K562 (cell line): ENCODE data around the gene ZCCHC17. TPM values are rescaled to one million over a fixed set of nuclear protein-coding genes. Genes with fewer than 3 reads are reported as not detected.

Source experiments
- ATAC-seq: fragments of 200-7000 bp; cut with Tn5 transposase; 3 replicates; pipeline ENCODE4 v1.9.1; 2020; ENCODE audit warnings: moderate library complexity
- BruUV-seq: library from RNA; stranded (reverse); fragments of 400-500 nt; replicated peaks from 2 replicates; lab custom pipeline; 2021; lab: Mats Ljungman, UMichigan
- CTCF ChIA-PET: fragments of 300-600 bp; formaldehyde crosslinking; extraction: SDS; loops from one replicate; lab custom pipeline; 2021; ENCODE audit warnings: low intra/inter-chr PET ratio; lab: Yijun Ruan, JAX
- POLR2A ChIA-PET: fragments of 300-600, 350-650 bp; sonication (Branson Sonifier 250); formaldehyde crosslinking; extraction: SDS; loops from one replicate; lab custom pipeline; 2021; ENCODE audit warnings: antibody characterized with exemption, inconsistent platforms; lab: Yijun Ruan, JAX
- DNase-seq, 4 experiments: peaks; one replicate each; pipeline versions ENCODE4 v3.0.0 to v3.0.0-alpha.2; 2011 to 2018; ENCODE audit warnings: low spot score in 3 of 4, mixed read lengths in 3 of 4; ENCODE audit errors: extremely low read depth in 1 of 4
- FAIRE-seq: peaks from 2 replicates; lab custom pipeline; 2011; peaks lifted over from hg19 to GRCh38; lab: Jason Lieb, UNC
- H2AFZ ChIP-seq: 2 replicates; pipeline ENCODE4 v1.6.0; 2011; ENCODE audit warnings: low read depth, low read length, control low read depth, inconsistent platforms
- H3K27ac ChIP-seq: fragments of 200-600 bp; 3 replicates; pipeline ENCODE4 v1.8.0; 2011; ENCODE audit warnings: low read depth, mild to moderate bottlenecking, control low read depth, inconsistent platforms, low read length, moderate library complexity, mixed read lengths; ENCODE audit errors: extremely low read depth
- H3K27me3 ChIP-seq, 2 experiments: fragments of 300-600 bp in 1 of 2; 2 replicates in 1 of 2; 3 replicates in 1 of 2; pipeline versions ENCODE4 v1.6.0 to v1.8.0; 2011; ENCODE audit warnings: inconsistent platforms in 2 of 2, low read length in 2 of 2, mild to moderate bottlenecking in 1 of 2, mixed read lengths in 1 of 2, moderate library complexity in 1 of 2; ENCODE audit not compliant: control insufficient read depth in 2 of 2, insufficient read depth in 2 of 2
- H3K36me3 ChIP-seq: fragments of 300-600 bp; 3 replicates; pipeline ENCODE4 v1.8.0; 2011; ENCODE audit warnings: mild to moderate bottlenecking, low read length, inconsistent platforms; ENCODE audit not compliant: control insufficient read depth, insufficient read depth
- H3K4me1 ChIP-seq, 2 experiments: fragments of 200-600 bp in 1 of 2; replicated peaks in 1 of 2; 2 replicates in 1 of 2; 3 replicates in 1 of 2; pipeline versions ENCODE4 v1.5.1 to v1.8.0; 2011; ENCODE audit warnings: inconsistent platforms in 2 of 2, low read length in 2 of 2, mild to moderate bottlenecking in 1 of 2, mixed read lengths in 1 of 2, moderate library complexity in 1 of 2; ENCODE audit not compliant: control insufficient read depth in 2 of 2, insufficient read depth in 2 of 2
- H3K4me2 ChIP-seq: 2 replicates; pipeline ENCODE4 v1.6.1; 2011; ENCODE audit warnings: low read length, control low read depth, inconsistent platforms, mixed read lengths; ENCODE audit not compliant: insufficient read depth
- H3K4me3 ChIP-seq: fragments of 200-600 bp; sonication (generic), shearing (Covaris generic); 2 replicates; pipeline ENCODE4 v1.5.1; 2016; ENCODE audit warnings: control low read depth, inconsistent platforms
- H3K79me2 ChIP-seq: fragments of 200-600 bp; 3 replicates; pipeline ENCODE4 v1.8.0; 2011; ENCODE audit warnings: low read length, inconsistent platforms; ENCODE audit not compliant: control insufficient read depth, insufficient read depth
- H3K9ac ChIP-seq, 2 experiments: 2 replicates each; pipeline versions ENCODE4 v1.6.0 to v1.6.1; 2011; ENCODE audit warnings: low read depth in 2 of 2, low read length in 2 of 2, control low read depth in 1 of 2, inconsistent platforms in 1 of 2, mild to moderate bottlenecking in 1 of 2, mixed read lengths in 1 of 2; ENCODE audit not compliant: insufficient read depth in 1 of 2
- H3K9me1 ChIP-seq: one replicate; pipeline ENCODE4 v1.6.0; 2011; ENCODE audit warnings: inconsistent platforms, mild to moderate bottlenecking, low read length, moderate library complexity; ENCODE audit not compliant: control insufficient read depth, insufficient read depth
- H3K9me3 ChIP-seq: replicated peaks from 2 replicates; pipeline ENCODE4 v1.5.1; 2011; ENCODE audit warnings: low read depth, low read length, inconsistent platforms; ENCODE audit not compliant: control insufficient read depth, insufficient read depth
- H4K20me1 ChIP-seq: replicated peaks from 2 replicates; pipeline ENCODE4 v1.6.1; 2011; ENCODE audit warnings: low read length, inconsistent platforms, mixed read lengths; ENCODE audit not compliant: control insufficient read depth, insufficient read depth
- CEBPG ChIP-seq, 3 experiments: fragments of 200-800 bp in 1 of 3; sonication (Bioruptor generic) in 1 of 3; sonication (generic) in 1 of 3; formaldehyde crosslinking in 1 of 3; IDR thresholded peaks in 2 of 3; conservative IDR thresholded peaks in 1 of 3; 2 replicates each; pipeline versions ENCODE4 v1.6.1 to v1.8.0; 2016 to 2022; ENCODE audit warnings: missing compliant biosample characterization in 2 of 3, missing genetic modification characterization in 2 of 3, mild to moderate bottlenecking in 1 of 3, missing genetic modification reagents in 1 of 3
- CTCF ChIP-seq, 3 experiments: IDR thresholded peaks in 2 of 3; conservative IDR thresholded peaks in 1 of 3; 2 replicates each; pipeline ENCODE4 v1.5.1; 2011 to 2012; ENCODE audit warnings: low read length in 3 of 3, mild to moderate bottlenecking in 3 of 3, control low read depth in 2 of 3, improper control_type of control experiment in 1 of 3, inconsistent platforms in 1 of 3, low read depth in 1 of 3, mixed read lengths in 1 of 3, moderate library complexity in 1 of 3; ENCODE audit not compliant: insufficient read depth in 2 of 3
- FOXK2 ChIP-seq, 2 experiments: fragments of 450-650 bp; IDR thresholded peaks in 1 of 2; conservative IDR thresholded peaks in 1 of 2; 2 replicates each; pipeline ENCODE4 v1.6.1; 2016; ENCODE audit warnings: low read depth in 2 of 2, mild to moderate bottlenecking in 1 of 2
- KLF16 ChIP-seq: IDR thresholded peaks from 2 replicates; pipeline ENCODE4 v1.6.1; 2016; ENCODE audit warnings: antibody characterized with exemption
- NEUROD1 ChIP-seq: fragments of 150-350 bp; IDR thresholded peaks from 2 replicates; pipeline ENCODE4 v1.6.1; 2014; ENCODE audit warnings: borderline replicate concordance, low read length, low read depth; ENCODE audit not compliant: partially characterized antibody
- OTX1 ChIP-seq: fragments of 450-650 bp; formaldehyde crosslinking; IDR thresholded peaks from 2 replicates; pipeline ENCODE4 v1.4.0; 2022; ENCODE audit warnings: mild to moderate bottlenecking
- ZNF778 ChIP-seq: fragments of 450-650 bp; formaldehyde crosslinking; IDR thresholded peaks from 2 replicates; pipeline ENCODE4 v1.4.0; 2020; ENCODE audit warnings: mild to moderate bottlenecking, moderate library complexity
- WGBS: fragments of 100-300 bp; shearing (Covaris generic); methylation state at CpG from one replicate; pipeline ENCODE4 v1.1.6; 2016; ENCODE audit warnings: low coverage, mixed read lengths; ENCODE audit not compliant: insufficient coverage; ENCODE audit errors: missing lambda C conversion rate; 5-methylcytosine and 5-hydroxymethylcytosine counted together
- in situ Hi-C: fragments of 300-500 bp; cut with MboI; formaldehyde crosslinking; loops from 4 replicates; pipeline ENCODE4 v1.15.0; 2018; ENCODE audit warnings: inconsistent platforms, mixed read lengths
- intact Hi-C: fragments of 100-400 bp; cut with micrococcal nuclease; formaldehyde crosslinking; loops from 2 replicates; pipeline ENCODE4 v1.14.2; 2022
- polyA plus RNA-seq, 8 experiments: library from polyadenylated mRNA; depleted of rRNA in 4 of 8; stranded (reverse) in 5 of 8; unstranded in 3 of 8; fragments of >200 nt; fragmentation: Nextera tagmentation in 2 of 8; fragmentation: Illumina TruSeq in 1 of 8; extraction: Ambion mirVana in 2 of 8; extraction: Trizol in 1 of 8; gene quantifications; 2 replicates each; pipeline versions ENCODE4 v1.2.1 to v1.2.3, GENCODE V29; 2011 to 2014; ENCODE audit warnings: inconsistent platforms in 1 of 8, missing spikeins in 1 of 8
- total RNA-seq, 7 experiments: library from RNA; depleted of rRNA in 6 of 7; stranded (reverse); fragments of >200 nt in 6 of 7; fragmentation: Illumina TruSeq in 2 of 7; extraction: Trizol in 2 of 7; gene quantifications; 2 replicates each; pipeline versions ENCODE4 v1.2.1 to v1.2.3, GENCODE V29; 2011 to 2021; ENCODE audit warnings: low replicate concordance in 1 of 7

ZCCHC17 gene
- total and polyA plus RNA-seq, 9 of the 15 experiments (the other 6 are each of a cell fraction or from before 2014, with no cell fraction given) = 46.9 to 150 (median 74.7) TPM

- ATAC-seq = 0 out of 3 replicates have a peak, but pooled peaks have one; percentile 37
- no peaks in the 10 kb centered on the region for H3K9me3 ChIP-seq
- TF ChIP-seq KLF16 (no peak), CEBPG (CRISPR knock-in tag; IDR thresholded peaks at IDR 0.05) (0 out of 2 replicates have a peak, but pooled peaks have one; percentile 15), CEBPG (tag; conservative IDR thresholded peaks at IDR 0.05 in 1 of 2, IDR thresholded peaks at IDR 0.05 in 1 of 2) (peak; percentile 50 to 77), ZNF778 (CRISPR knock-in tag) (no peak)
- TF ChIP-seq, all 486 proteins: peak for 1
- Histone ChIP-seq H3K36me3 (no peaks in the 10 kb centered on the region), H3K79me2 (no peaks in the 10 kb centered on the region), H4K20me1 (no peaks in the 10 kb centered on the region), H3K9me1 (no peaks in the 10 kb centered on the region), H3K27ac (no peak overlapping the region), H3K4me3 (no peak overlapping the region), H3K27me3 (no peaks in the 10 kb centered on the region), H3K4me1 (peaks cover 0 to 10% of the 10 kb centered on the region in 2 experiments; a peak in 2 of 5 replicates), H3K4me2 (no peak overlapping the region), H3K9ac (no peak overlapping the region), H2AFZ (no peak overlapping the region)
- in situ Hi-C loops (no loop called here), intact Hi-C loops (no loop called here)
- DNase-seq (no peak), FAIRE-seq (no peak)
- BruUV-seq = no TSS peak
- ChIA-PET CTCF (no interaction called here), POLR2A (interaction anchor here (1.2 to 1.9 kb wide), 5 partner anchors 9 to 31 kb away, joined by 4 to 8 read pairs (median 6); partner anchors contain the start of genes SNRNP40 and ZCCHC17)
- 77% methylated on average over 3 of the region's 3 CpGs for WGBS
Measured at GRCh38 chr1:31327381-31327780, 30.5 kb downstream of the ZCCHC17 start.

GRCh38 chr1:31335007-31335406 lies 38.2 kb downstream of the ZCCHC17 start:
- POLR2A ChIA-PET = interaction anchor here (1.2 kb wide), 1 partner anchor 9 kb away, joined by 3 read pairs; no protein-coding TSS in a partner anchor
- BruUV-seq = no TSS peak
- Histone ChIP-seq H3K9me1 (no peaks in the 10 kb centered on the region), H3K4me1 (no peaks in the 10 kb centered on the region), H3K27me3 (no peaks in the 10 kb centered on the region), H3K4me2 (no peak overlapping the region), H4K20me1 (no peaks in the 10 kb centered on the region), H3K36me3 (peaks cover 19% of the 10 kb centered on the region; the same call in 1 of the 3 replicates), H3K9ac (no peak overlapping the region), H3K9me3 (no peaks in the 10 kb centered on the region), H3K27ac (no peak overlapping the region), H2AFZ (no peak overlapping the region), H3K4me3 (no peak overlapping the region), H3K79me2 (no peaks in the 10 kb centered on the region)
- FAIRE-seq (peak; percentile 75), DNase-seq (peak in 2 of 4 experiments; percentile 13 to 24), ATAC-seq (peak; percentile 72)
- CTCF ChIA-PET = interaction anchor here (0.7 to 1.6 kb wide), 3 partner anchors 151 to 616 kb away, joined by 3 to 11 read pairs (median 4); no protein-coding TSS in a partner anchor
- intact Hi-C loops = loop anchor here (1.0 kb wide), 1 partner anchor 151 kb away; no protein-coding TSS in a partner anchor
- in situ Hi-C loops = no loop called here
- TF ChIP-seq CTCF (IDR thresholded peaks at IDR 0.05 in 2 of 3, conservative IDR thresholded peaks at IDR 0.05 in 1 of 3; ENCODE audit: insufficient read depth in 2 of 3, low read depth in 1 of 3, low read length in 3 of 3) (peak; percentile 46 to 69 (median 47); a peak in 5 of 6 replicates), FOXK2 (conservative IDR thresholded peaks at IDR 0.05 in 1 of 2, IDR thresholded peaks at IDR 0.05 in 1 of 2; ENCODE audit: low read depth in 2 of 2) (peak; percentile 71 to 80; a peak in 3 of 4 replicates), OTX1 (CRISPR knock-in tag) (no peak), NEUROD1 (no peak)
